Jurkat, Clone E6-1 (cell line): Measurements from ENCODE around the gene PLOD1. TPM values are rescaled to one million over a fixed set of nuclear protein-coding genes. Genes with fewer than 3 reads are reported as not detected.
"Not testable (repeated sequence)": the region's sequence is repeated elsewhere in the genome, so short reads cannot be mapped to it uniquely, and the experiment has no call there.

Experiments used
- DNase-seq: peaks from one replicate; pipeline ENCODE4 v3.0.0-alpha.2; 2011; ENCODE audit warnings: low read depth, low spot score
- H3K4me3 ChIP-seq: 2 replicates; pipeline ENCODE4 v1.5.1; 2011; ENCODE audit warnings: mild to moderate bottlenecking, low read length, control low read depth, moderate library complexity
- polyA plus RNA-seq: library from polyadenylated mRNA; unstranded; fragments of >200 nt; gene quantifications from one replicate; pipeline ENCODE4 v1.2.1, GENCODE V29; 2012; ENCODE audit warnings: missing spikeins; ENCODE audit not compliant: insufficient read length, insufficient read depth

PLOD1 gene
- polyA plus RNA-seq = 20.9 TPM

- H3K4me3 ChIP-seq = peak within 1 kb of the TSS; percentile 62
- peak; percentile 62 for DNase-seq
These were observed at the start of gene PLOD1 for GRCh38 chr1:11934302-11935056. PLOD1 (plus strand) TSS chr1:11934717; CDS start chr1:11934780, 63 bp downstream.

- no peak overlapping the region for H3K4me3 ChIP-seq
- no peak for DNase-seq
These were observed 48.6 kb upstream of the PLOD1 start for GRCh38 chr1:11885916-11886315.

- H3K4me3 ChIP-seq = no peak overlapping the region
- DNase-seq = no peak
These were observed 47.4 kb upstream of the PLOD1 start for GRCh38 chr1:11886986-11887665.

GRCh38 chr1:11887666-11888007 is 46.9 kb upstream of the PLOD1 start:
- no peak for DNase-seq

DNA sequence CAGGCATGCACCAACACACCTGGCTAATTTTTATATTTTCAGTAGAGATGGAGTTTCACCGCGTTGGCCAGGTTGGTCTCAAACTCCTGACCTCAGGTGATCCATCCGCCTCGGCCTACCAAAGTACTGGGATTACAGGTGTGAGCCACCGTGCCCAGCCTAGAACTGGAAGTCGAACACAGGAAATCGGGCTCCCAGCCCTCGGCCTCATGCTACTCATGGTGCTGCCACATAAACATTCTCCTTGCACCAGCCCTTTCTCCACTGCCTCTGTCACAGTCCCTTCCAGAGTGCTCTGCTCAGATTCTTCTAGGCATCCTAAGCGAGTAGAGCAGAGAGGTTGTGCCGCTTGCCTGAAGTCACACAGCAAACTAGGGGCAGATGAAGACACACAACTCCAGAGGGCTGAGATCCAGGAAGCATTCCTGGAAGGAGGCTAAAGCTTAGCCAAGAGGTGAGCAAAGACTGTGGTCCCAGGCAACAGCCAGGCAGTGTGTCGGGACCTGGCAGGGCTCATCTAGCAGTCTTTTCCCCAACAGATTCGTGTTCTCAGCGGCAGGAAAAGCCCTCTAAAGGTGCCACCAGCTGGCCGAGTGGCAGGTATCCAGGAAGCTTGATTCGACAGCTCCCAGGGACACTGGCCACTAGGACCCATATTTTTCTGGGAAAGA is 46.2 kb upstream of the PLOD1 start:
- no peak for DNase-seq
- H3K4me3 ChIP-seq = no peak overlapping the region

More at GRCh38 chr1:11887666-11888007, 46.9 kb upstream of the PLOD1 start:
- H3K4me3 ChIP-seq = no peak overlapping the region

GRCh38 chr1:11888877-11889208 is 45.7 kb upstream of the PLOD1 start:
- DNase-seq = no peak

DNA sequence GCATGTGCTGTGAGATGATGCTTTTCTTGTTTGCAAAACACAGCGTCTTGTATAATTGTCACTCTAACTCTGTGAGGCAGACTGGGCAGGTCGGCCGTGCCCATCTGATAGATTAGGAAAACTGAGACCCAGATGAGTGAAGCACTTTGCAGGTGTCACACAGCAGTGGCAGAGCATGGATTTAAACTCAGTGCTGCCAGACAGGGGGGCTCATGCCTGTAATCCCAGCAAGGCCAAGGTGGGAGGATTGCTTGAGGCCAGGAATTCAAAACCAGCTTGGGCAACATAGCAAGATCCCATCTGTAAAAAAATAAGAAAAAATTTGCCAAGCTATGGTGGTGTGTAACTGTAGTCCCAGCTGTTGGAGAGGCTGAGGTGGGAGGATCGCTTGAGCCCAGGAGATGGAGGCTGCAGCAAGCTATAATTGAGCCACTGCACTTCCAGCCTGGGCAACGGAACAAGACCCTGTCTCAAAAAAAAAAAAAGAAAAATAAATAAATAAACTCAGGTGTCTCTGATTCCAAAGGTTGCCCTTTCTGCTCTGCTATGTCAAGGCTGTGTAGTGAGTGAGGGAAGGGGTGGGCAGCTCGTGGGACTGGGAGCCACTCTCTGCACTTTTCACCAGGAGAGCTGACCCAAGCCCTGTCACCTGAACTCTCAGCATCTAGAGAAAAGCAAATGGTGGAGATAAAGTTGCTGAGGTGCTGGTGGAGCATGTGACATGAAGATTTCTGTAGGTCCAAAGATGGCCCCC is 42.9 kb upstream of the PLOD1 start:
- no peak overlapping the region for H3K4me3 ChIP-seq
- no peak for DNase-seq

More at GRCh38 chr1:11888877-11889208, 45.7 kb upstream of the PLOD1 start:
- no peak overlapping the region for H3K4me3 ChIP-seq

GRCh38 chr1:11893907-11894251 is 40.6 kb upstream of the PLOD1 start:
- H3K4me3 ChIP-seq = no peak overlapping the region
- DNase-seq = peak; percentile 27

DNA sequence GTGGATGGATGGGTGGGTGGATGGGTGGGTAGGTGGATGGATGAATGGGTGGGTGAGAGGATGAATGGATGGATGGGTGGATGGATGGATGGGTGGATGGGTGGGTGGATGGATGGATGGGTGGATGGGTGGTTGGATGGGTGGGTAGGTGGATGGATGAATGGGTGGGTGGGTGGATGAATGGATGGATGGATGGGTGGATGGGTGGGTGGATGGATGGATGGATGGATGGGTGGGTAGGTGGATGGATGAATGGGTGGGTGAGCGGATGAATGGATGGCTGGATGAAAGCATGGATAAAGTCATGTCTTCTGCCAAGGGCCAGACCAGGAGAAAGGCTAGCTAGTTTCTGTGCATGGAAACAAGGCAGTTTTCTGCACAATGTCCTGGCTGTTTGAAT is 40.0 kb upstream of the PLOD1 start:
- not testable (repeated sequence) for DNase-seq, H3K4me3 ChIP-seq

DNA sequence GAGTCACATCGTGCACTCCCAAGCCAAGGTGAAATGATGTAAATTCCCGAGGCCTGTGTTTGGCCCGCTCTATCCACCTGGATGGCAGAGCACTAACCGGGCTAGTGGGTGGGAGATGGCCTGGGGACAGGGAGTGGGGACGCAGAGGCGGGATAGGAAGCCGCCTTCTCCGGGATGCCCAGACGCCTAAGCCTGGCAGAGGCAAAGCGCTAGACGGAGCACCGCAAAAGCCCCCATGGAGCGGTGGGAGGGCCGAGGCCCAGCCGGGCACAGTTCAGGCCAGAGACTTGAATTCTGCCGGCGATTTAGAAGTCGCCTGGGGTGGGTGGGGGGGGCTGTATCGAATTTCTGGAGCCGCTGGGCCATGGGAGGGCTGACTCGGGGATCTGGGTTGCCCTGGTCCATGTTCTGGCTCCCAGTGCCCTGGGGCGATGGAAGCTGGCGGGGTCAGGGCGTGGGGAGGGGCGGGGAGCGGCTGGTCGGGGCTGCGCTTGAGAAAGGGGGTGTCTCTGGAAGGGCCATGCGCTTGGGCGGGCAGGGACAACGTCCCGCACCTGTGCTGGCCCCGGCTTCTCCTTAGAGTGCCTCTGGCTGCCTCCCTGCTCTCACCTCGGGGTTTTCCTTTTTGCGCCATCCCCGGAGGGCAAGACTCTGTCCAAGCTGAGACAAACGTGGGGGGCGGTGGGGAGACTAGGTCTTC is 36.3 kb upstream of the PLOD1 start:
- no peak for DNase-seq
- H3K4me3 ChIP-seq = no peak overlapping the region

GRCh38 chr1:11898831-11899467 is 35.6 kb upstream of the PLOD1 start:
- no peak overlapping the region for H3K4me3 ChIP-seq
- DNase-seq = no peak

DNA sequence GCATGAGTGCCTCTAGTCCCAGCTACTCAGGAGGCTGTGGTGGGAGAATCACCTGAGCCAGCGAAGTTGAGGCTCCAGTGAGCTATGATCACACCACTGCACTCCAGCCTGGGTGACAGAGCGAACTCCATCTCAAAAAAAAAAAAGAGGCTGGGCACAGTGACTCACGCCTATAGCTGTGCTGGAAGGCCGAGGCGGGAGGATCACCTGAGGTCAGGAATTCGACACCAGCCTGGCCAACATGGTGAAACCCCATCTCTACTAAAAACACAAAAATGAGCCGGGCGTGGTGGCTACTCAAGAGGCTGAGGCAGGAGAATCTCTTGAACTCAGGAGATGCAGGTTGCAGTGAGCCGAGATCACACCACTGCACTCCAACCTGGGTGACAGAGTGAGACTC is 33.1 kb upstream of the PLOD1 start:
- not testable (repeated sequence) for DNase-seq, H3K4me3 ChIP-seq

DNA sequence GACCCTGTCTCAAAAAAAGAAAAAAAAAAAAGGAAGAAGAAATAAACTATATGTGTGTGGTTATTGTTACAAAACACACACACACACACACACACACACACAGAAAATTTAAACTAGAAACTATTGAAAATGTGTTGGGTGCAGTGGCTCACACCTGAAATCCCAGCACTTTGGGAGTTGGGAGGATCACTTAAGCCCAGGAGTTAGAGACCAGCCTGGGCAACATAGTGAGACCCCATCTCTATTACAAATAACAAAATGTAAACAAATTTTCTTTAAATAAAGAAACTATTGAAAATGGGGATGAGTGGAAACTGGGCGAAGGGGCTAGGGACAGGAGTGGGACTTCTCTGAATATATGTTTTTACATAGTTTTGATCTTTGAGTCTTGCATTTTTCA is 31.3 kb upstream of the PLOD1 start:
- no peak for DNase-seq
- no peak overlapping the region for H3K4me3 ChIP-seq

GRCh38 chr1:11904156-11904555 is 30.4 kb upstream of the PLOD1 start:
- not testable (repeated sequence) for DNase-seq

GRCh38 chr1:11904978-11905377 is 29.5 kb upstream of the PLOD1 start:
- H3K4me3 ChIP-seq = no peak overlapping the region
- DNase-seq = no peak

More at GRCh38 chr1:11904156-11904555, 30.4 kb upstream of the PLOD1 start:
- H3K4me3 ChIP-seq = not testable (repeated sequence)

DNA sequence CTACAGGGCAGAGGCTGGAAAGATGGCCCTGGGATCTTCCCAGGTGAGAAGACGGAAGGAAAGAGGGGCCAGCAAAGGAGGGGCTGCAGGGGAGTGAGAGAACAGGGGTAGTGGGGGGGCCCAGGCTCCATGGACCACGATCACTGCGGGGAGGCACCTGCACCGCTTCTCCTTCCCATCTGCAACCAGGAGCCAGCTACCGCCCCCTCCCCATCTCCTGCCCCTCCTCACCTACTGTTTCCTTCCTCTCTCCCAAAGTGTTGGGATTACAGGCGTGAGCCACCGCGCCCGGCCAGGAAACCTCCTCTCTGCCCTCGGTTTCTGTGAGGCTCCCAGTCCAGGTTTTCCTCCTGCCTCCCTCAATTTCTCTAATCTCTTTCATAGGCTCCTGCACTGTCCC is 27.6 kb upstream of the PLOD1 start:
- no peak for DNase-seq
- no peak overlapping the region for H3K4me3 ChIP-seq

DNA sequence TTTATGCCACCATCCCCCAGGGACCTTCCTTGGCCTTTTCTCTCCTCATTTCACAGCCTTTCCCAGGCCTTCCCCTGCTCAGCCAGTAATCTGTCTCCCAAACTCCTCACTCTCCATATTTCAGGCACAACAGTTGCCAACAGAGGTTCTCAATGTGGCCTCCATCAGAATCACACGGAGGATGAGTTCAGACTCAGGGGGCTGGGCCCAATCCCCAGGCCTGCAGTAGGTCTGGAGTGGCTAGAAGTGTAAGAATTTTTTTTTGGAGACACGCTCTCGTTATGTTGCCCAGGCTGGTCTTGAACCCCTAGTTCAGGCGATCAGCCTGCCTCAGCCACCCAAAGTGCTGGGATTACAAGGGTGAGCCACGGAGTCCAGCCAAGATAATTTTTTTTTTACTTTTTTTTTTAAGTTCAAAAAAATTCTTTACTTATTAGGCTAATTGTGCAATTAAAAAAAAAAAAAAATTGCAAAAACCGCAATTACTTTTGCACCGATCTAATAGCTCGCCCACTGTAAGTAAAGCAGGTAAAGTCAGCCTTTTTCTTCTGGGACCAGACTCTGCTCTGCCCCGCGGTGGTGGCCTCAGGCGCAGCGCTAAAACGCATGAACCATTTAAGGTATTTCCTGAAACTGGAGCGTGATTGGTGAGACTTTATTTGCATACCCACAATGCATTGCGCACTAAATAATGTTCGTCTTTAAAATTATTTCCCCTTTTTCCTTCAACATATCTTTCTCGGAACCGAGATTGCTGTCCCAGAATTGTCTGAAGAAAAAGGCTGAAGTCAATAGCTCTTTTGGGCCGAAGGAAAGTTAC is 27.0 kb upstream of the PLOD1 start:
- H3K4me3 ChIP-seq = peak overlapping the region; percentile 15; the same call in 1 of the 2 replicates
- DNase-seq = peak; percentile 95
